CD4-positive, alpha-beta T cell treated with Interleukin-15 for 4 hours (primary cell): ENCODE data around the gene GRK7.

ENCODE experiments used
- DNase-seq: peaks from one replicate; pipeline ENCODE4 v3.0.0-alpha.2; 2020; ENCODE audit warnings: low spot score

GRK7 gene, protein sequence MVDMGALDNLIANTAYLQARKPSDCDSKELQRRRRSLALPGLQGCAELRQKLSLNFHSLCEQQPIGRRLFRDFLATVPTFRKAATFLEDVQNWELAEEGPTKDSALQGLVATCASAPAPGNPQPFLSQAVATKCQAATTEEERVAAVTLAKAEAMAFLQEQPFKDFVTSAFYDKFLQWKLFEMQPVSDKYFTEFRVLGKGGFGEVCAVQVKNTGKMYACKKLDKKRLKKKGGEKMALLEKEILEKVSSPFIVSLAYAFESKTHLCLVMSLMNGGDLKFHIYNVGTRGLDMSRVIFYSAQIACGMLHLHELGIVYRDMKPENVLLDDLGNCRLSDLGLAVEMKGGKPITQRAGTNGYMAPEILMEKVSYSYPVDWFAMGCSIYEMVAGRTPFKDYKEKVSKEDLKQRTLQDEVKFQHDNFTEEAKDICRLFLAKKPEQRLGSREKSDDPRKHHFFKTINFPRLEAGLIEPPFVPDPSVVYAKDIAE (N-terminal part only)

GRCh38 chr3:141763088-141763750, at the start of gene GRK7:
Gene GRK7, plus strand, starts transcription at chr3:141763408. Its CDS starts 14,877 bp downstream, at chr3:141778285.
- DNase-seq, result no peak

DNA sequence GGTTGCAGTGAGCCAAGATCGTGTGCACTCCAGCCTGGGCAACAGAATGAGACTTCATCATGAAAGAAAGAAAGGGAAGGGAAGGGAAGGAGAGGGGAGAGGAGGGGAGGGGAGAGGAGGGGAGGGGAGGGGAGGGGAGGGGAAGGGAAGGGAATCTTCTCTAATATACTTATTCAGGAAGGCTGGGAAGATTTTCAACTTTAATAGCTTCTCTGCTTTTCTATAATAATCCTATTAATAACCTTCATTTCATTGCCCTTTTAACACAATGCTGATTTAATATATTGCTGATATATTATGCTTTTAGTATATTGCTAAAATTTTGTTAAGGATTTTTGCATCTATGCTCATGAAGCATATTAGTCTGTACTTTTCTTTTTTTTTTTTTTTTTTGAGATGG, 48.5 kb upstream of the GRK7 start:
- no peak for DNase-seq

GRCh38 chr3:141722081-141722480, 41.1 kb upstream of the GRK7 start:
- DNase-seq, result no peak

DNA sequence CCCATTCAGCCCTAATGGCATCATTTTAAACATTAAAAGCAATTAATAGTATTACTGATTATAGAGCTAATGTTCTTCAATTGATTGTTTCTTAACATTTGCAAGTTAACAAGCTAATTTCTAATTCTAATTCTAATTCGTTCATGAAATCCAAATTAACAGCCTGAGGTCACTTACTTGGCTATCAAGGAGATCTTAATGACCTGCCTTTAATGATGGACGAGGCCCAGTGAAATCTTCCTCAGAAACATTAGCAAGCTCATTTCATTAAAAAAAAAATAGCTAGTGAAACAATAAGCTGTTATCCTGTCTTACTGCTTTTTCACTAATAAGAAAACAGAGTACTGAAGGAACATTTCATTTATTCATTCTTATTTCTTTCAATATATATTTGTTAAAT, 40.6 kb upstream of the GRK7 start:
- DNase-seq, result no peak

DNA sequence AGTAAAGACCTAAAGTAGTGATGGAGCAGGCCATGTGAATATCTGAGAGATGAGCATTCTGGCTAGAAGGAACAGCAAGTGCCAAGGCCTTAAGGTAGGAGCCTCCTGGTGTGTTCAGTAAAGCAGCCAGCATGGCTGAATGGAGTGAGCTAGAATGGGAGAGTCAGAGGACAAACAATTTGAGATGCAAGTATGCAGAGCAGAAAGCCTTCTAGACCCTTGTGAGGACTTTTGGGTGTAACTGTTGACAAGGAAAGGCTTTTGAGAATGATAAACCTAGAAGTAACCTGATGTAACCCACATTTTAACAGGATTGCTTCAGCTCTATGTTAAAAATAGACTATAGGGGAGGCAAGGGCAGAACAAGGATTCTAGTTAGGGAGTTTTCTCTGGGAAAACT, 40.0 kb upstream of the GRK7 start:
- DNase-seq, result no peak

DNA sequence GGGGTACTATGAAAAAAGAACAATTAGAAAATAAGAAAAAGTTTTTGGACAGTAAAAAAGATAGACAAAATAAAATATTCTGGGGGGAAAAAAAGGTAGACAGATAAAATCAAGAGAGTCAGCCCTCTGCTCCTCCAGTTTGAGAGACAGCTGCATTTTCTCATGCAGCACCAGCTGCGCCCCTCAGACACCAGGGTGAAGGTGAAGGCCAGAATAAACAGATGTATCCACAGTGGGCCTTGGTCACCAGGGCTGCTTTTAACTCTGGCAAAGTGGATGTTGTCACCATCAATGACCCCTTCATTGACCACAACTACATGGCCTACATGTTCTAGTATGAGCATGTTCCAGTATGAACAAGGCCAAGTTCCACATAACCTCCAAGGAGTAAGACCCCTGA, 39.0 kb upstream of the GRK7 start:
- DNase-seq, result no peak

DNA sequence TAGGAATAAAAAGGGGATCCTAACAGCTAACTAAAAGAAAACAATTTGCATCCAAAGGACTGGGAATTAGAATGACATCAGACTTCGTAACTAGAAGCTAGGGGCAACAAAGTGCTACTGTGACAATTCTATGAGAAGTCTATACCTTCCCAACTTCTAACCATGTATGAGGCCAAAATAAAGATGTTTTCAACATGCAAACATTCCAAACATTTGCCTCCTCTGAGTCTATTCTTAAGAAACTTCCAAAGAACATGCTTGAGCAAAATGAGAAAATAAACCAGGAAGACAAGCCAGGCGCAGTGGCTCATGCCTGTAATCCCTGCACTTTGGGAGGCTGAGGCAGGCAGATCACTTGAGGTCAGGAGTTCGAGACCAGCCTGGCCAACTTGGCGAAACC, 38.2 kb upstream of the GRK7 start:
- DNase-seq, result no peak

DNA sequence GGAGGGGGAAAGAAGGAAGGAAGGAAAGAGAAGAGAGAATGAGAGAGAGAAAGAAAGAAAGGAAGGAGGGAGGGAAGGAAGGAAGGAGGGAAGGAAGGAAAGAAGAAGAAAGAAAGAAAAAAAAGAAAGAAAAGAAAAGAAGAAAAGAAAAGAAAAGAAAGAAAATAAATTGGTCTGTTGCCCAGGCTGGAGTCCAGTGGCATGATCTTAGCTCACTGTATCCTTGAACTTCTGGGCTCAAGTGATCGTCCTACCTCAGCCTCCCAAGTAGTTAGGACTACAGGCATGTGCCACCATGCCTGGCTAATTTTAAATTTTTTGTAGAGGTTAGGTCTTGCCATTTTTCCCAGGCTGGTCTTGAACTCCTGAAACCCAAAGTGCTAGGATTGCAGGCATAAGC, 36.7 kb upstream of the GRK7 start:
- DNase-seq, result no peak

DNA sequence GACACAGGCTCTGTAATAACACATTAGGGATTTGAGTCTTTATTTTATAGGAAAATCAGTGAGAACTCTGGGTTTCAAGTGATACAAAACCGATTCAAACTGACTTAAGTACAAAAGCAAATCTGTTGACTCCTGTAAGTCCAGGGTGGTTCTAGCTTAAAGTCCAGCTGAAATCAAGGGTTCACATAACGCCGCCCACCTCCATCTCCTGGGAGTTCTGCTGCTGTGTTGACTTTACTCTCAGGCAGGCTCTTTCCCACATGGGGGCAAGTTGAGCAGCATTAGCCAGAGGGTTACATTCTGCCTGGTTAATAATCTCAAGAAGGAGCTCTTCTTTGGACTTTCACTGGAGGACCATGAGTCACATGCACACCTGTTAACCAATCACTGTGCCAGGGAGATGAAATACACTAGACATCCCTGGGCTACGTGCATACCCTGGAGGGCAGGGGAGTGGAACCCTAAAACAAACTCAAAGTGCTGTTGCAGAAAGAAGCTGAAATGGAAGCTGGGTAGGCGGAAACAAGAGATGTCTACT, 34.8 kb upstream of the GRK7 start:
- no peak for DNase-seq

GRCh38 chr3:141729240-141729639, 34.0 kb upstream of the GRK7 start:
- no peak for DNase-seq

DNA sequence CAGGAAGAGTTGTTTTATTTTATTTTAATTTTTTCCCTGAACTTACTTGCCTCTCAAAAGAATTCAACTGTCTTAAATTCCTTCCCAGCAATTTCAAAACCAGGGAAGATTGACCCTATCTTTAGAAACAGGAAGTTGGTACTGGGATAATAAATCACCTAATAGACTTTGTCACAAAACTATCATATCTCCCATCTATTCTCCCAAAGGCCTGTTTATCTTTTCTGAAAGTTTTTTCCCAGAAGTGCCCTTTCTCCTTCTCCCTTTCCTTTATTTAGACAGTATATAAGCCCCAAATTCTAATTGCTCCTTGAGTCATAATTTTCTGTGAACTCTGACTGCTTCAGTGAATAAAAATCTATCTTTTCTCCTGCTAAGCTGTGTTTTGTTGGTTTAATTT, 28.0 kb upstream of the GRK7 start:
- DNase-seq, result no peak

DNA sequence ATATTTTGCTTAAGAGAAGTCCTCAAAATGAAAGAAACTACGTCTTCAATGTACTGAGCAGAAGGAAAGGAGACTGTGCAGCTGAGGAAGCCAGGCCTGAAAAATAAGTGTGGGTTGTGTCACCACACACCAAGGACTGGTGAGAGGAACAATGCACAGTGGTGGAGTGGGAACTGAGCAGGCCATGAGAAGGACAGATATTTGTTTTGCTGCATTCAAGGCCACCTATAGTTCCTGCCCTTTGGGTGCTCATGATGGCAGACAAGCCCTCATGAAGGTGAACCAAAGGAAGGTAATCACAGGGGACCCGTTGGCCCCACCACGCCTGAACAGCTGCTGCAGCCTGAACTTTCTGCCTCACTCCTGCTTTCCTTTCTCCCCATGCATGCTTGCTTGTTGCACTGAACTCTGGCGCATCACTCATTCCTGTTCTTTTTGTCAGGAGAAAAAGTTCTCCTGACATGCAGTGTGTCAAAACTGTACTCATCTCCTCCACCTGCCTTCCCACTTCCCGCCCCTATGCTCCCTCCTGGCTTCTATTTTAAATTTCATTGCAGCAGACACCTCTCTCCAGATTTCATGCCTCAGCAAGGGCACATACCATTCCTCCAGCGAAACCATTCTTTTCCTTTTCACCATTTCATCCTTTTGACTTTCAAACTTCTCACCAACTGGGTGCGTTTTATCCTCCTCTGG, 27.3 kb upstream of the GRK7 start:
- no peak for DNase-seq

- no peak for DNase-seq
Measured at GRCh38 chr3:141737093-141737492, 26.1 kb upstream of the GRK7 start.

DNA sequence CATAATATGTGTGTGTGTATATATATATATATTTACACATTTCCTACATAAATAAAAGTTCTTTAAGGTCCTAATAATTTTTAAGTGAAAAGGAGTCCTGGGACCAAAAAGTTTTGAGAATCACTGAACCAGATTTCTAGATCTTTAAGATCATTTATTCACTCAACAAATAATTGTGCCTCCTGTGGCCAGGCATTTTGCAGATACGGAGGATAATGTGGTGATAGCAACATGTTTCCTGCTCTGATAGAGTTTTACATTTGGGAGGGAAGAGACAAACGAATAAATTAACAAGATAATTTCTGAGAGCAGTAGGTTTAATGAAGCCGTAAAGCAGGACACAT, 25.6 kb upstream of the GRK7 start:
- DNase-seq, result no peak

- peak; percentile 98 for DNase-seq
Measured at GRCh38 chr3:141738022-141738890, 25.0 kb upstream of the GRK7 start, which contains the start of gene RNF7. Gene RNF7, plus strand, starts transcription at chr3:141738298. Its CDS starts 44 bp downstream, at chr3:141738342.

GRCh38 chr3:141738891-141739363, 24.3 kb upstream of the GRK7 start:
- peak; percentile 45 for DNase-seq

DNA sequence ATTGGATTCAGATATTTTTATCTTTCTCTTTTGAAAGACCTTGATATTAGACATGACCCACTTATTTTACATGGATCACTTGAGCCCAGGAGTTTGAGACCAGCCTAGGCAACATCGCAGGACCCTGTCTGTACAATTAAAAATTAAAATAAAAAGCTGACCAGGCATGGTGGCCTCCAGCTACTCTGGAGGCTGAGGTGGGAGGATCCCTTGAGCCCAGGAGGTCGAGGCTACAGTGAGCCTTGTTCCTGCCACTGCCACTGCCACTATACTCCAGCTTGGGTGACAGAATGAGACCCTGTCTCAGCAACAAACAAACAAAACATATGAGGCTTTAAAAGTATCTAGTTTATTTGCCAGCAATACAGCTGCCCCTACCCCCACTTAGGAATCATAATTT, 23.5 kb upstream of the GRK7 start:
- no peak for DNase-seq

DNA sequence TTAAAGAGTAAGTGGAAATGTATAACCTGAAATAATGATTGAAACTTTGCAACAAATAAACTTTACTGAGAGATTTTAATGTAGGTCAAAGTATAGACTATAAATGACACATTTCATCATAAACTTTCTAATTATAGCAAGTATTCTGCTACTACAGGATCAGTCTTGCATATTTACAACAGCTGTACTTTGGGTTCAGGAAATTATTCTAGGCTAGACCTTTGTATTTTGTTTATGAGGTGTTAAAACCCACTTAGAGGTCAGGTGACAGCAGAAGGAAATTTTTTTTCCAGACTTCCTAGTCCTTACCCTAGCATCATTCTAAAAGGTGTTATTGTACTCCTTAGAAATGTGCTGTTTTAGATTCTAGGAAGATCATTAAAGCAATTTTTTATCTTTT, 22.9 kb upstream of the GRK7 start:
- DNase-seq, result no peak

- no peak for DNase-seq
Measured at GRCh38 chr3:141743305-141743704, 19.9 kb upstream of the GRK7 start.

DNA sequence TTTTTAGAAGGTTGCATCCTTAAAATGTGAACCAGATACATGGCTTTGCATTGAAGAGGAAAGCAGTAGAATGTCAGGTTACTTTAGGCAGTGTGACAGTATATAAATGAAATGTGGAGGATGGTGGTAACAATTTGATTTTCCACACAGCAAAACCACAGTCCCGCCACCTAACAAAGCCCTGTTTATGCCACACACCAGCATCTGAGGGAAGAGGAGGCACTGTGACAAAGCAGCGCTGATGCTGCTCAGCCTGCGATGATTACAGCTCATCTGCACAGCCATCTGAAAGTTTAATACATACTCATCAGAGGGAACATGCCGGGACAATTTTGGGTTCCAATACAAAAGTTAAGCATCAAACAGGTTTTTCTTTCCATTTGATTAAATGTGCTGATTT, 16.2 kb upstream of the GRK7 start:
- no peak for DNase-seq

DNA sequence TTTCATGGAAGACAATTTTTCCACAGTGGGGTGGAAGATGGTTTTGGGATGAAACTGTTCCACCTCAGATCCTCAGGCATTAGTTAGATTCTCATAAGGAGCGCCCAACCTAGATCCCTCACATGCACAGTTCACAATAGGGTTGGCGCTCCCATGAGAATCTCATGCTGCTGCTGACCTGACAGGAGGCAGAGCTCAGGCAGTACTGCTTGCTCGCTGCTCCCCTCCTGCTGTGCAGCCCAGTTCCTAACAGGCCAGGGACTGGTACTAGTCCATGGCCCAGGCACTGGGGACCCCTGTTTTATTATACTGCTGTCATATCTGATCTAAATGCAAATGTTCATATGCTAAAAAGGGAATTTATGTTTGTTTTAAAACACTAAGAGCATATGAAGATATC, 9.8 kb upstream of the GRK7 start:
- DNase-seq, result no peak

- DNase-seq, result no peak
Measured at GRCh38 chr3:141754032-141754431, 9.2 kb upstream of the GRK7 start.
